ENCODE data around the gene PARP9. TPM values are rescaled to one million over a fixed set of nuclear protein-coding genes. Genes with fewer than 3 reads are reported as not detected.
"Not testable (repeated sequence)": the region's sequence is repeated elsewhere in the genome, so short reads cannot be mapped to it uniquely, and the experiment has no call there.

Gene PARP9
- total RNA-seq, 1 experiment from 2014 or later, result 1.1 TPM

DNA sequence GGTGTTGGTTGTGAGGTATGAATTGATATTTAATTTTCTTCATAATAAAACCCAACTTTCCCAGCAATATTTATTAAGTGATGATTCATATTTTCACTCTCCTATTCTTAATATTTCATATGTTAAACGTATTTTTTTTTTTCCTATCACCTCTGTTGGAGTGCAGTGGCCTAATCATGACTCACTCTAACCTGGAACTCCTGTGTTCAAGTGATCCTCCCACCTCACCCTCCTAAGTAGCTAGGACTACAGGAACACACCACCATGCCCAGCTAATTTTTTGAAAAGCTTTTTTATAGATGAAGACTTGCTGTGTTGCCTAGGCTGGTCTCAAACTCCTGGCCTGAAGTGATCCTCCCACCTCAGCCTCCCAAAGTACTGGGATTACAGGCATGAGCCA, 22.0 kb upstream of the PARP9 start:
- H3K36me3 ChIP-seq (replicated peaks; ENCODE audit: control insufficient read depth, insufficient read depth, low read length), result no peaks in the 10 kb centered on the region
- H3K27me3 ChIP-seq (ENCODE audit: control insufficient read depth, insufficient read depth, low read length), result no peaks in the 10 kb centered on the region
- DNase-seq, result no peak
- H3K4me3 ChIP-seq (ENCODE audit: insufficient read depth, low read depth, low read length), result no peak overlapping the region

DNA sequence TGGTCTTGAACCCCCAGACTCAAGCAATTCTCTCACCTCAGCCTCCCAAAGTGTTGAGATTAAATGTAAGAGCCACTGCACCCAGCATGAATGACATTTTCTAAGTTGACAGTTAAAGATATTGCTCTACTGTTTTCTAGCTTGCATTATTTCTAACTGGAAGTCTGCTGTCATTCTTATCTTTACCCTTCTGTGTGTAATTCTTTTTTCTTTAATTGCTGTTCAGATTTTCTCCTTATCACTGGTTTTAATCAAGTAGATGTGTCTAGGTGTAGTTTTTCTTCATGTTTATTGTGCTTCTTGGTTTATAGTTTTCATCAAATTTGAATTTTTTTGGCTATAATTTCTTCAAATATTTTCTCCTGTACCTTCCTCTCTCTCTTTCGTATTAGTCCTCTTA, 18.3 kb upstream of the PARP9 start:
- H3K36me3 ChIP-seq (replicated peaks; ENCODE audit: control insufficient read depth, insufficient read depth, low read length), result no peaks in the 10 kb centered on the region
- no peak for DNase-seq
- no peak overlapping the region for H3K4me3 ChIP-seq (ENCODE audit: insufficient read depth, low read depth, low read length)
- peaks cover 4% of the 10 kb centered on the region for H3K27me3 ChIP-seq (ENCODE audit: control insufficient read depth, insufficient read depth, low read length)

DNA sequence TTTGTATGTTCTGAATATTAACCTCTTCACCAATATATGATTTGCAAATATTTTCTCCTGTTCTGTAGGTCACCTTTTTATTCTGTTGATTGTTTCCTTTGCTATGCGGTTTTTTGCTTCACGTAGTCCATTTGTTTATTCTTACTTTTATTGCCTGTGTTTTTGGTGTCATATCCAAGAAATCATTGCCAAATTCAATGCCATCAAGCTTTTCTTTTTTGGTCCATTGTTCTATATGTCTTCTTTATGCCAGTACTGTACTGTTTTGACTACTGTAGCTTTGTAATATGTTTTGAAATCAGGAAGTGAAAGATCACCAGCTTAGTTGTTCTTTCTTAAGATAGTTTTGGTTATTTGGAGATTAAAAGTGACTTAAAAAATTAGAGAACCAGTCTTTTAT, 17.5 kb upstream of the PARP9 start:
- Histone ChIP-seq H3K36me3 (replicated peaks; ENCODE audit: control insufficient read depth, insufficient read depth, low read length) (no peaks in the 10 kb centered on the region), H3K27me3 (ENCODE audit: control insufficient read depth, insufficient read depth, low read length) (peaks cover 9% of the 10 kb centered on the region), H3K4me3 (ENCODE audit: insufficient read depth, low read depth, low read length) (no peak overlapping the region)
- no peak for DNase-seq

DNA sequence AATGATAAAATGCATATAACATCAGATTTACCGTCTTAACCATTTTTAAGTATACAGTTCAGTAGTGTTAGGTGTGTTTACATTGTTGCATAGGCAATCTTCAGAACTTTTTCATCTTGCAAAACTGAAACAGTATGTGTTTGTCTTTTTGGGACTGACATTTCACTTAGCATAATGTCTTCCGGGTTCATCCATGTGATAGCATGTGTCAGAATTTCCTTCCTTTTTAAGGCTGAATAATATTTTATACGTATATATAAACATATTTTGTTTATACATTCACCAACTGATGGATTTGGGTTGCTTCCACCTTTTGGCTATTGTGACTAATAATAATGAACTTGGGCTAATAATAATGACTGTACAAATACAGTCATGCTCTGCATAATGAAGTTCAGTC, 16.4 kb upstream of the PARP9 start:
- no peak for DNase-seq
- Histone ChIP-seq H3K36me3 (replicated peaks; ENCODE audit: control insufficient read depth, insufficient read depth, low read length) (no peaks in the 10 kb centered on the region), H3K4me3 (ENCODE audit: insufficient read depth, low read depth, low read length) (no peak overlapping the region), H3K27me3 (ENCODE audit: control insufficient read depth, insufficient read depth, low read length) (peaks cover 9% of the 10 kb centered on the region)

DNA sequence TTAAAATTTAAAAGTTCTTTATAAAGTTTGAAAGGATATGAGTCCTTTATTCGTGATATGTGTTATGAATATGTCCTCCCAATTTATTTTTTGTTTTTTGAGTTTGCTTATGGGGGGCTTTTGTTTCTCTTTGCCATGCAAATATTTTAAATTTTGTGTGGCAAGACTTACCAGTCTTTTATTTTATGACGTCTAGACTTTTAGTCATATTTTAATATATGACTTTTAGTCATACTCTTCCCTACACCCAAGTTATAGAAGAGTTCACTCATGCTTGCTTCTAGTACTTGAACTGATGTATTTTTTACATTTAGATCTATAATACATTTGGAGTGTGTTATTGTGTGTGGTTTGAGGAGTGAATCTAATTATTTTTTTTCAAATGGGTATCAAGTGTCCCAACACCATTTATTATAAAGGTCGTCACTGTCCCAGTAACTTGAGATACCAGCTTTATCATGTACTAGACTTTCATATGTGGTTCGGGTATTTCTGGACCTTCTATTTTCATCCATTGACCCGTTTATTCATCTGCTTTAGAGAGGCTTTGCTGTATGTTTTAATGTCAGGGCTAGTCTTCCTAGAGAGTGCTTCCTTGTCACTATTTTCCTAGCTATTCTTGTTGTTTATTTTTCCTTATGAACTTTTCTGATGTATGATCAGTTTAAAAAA, 14.1 kb upstream of the PARP9 start:
- Histone ChIP-seq H3K27me3 (ENCODE audit: control insufficient read depth, insufficient read depth, low read length) (peaks cover 9% of the 10 kb centered on the region), H3K36me3 (replicated peaks; ENCODE audit: control insufficient read depth, insufficient read depth, low read length) (no peaks in the 10 kb centered on the region), H3K4me3 (ENCODE audit: insufficient read depth, low read depth, low read length) (peak overlapping the region; percentile 49; the same call in 1 of the 2 replicates)
- no peak for DNase-seq

DNA sequence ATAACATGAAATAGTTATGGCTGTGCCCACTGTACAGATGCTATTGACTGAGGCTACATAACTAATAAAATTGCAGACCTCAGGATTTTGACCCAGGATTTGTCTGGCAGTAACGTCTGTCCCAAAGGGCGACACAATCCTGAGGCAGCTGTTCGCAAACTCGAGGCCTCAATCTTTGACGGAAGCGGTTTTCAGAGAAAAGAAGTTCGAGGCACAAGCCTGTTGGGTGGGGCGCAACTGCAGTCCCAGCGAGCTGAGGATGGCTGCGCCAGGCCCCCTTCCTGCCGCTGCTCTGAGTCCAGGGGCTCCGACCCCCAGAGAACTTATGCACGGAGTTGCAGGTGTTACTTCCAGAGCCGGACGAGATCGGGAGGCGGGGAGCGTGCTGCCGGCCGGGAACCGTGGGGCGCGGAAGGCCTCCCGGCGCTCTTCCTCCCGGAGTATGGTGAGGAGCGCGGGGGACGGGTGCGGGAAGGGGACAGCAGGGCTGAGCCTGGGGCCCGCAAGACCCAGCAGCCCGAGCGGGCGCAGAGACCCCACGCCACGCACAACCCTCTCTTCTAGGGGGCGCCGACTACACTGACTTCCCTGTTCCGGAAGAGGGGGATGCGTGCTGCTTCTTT, 13.4 kb upstream of the PARP9 start, which contains the start of gene PARP15:
Gene PARP15 (plus strand): TSS at position 242 of the 623 bp plus-strand sequence. CDS start 18 bp downstream, at position 260.
- no peaks in the 10 kb centered on the region for H3K36me3 ChIP-seq (replicated peaks; ENCODE audit: control insufficient read depth, insufficient read depth, low read length)
- peak; percentile 71 for DNase-seq
- peaks cover 9% of the 10 kb centered on the region for H3K27me3 ChIP-seq (ENCODE audit: control insufficient read depth, insufficient read depth, low read length)
- H3K4me3 ChIP-seq (ENCODE audit: insufficient read depth, low read depth, low read length), result peak within 1 kb of the TSS; percentile 49

DNA sequence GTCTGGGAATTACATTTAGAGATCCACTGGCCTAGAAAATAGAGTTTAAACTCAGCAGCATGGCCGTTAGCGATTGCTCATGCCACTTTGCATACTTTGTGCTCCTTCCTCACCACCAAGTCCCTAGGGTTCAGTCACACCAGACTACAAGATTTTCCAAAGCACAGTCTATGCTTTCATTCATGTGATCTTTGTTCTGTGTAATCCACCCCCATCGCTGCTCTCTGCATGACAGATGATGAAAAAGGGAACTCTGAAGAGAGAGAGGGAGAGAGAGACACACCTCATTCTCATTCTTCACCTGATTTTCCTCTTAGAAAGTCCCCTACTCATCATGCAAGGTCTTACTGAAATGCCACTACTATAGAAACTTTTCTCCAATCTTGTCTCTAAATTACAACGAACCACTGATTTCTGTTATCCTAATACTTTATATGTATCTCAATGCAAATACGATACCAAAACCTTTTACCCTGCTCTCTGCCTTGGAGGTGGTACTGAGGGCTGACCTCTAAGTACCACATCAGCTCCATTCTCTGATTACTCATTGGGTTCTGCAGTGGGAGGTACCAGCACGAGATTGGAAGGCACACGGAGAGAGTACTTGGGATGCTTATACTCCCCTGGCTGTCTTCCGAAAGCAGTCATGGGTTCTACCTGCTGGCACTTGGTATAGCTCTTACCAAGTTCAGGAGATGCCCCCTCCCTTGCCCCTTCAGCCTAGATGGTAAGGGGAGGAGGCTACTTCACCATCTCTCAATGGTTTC, 12.3 kb upstream of the PARP9 start:
- H3K27me3 ChIP-seq (ENCODE audit: control insufficient read depth, insufficient read depth, low read length), result peaks cover 9% of the 10 kb centered on the region
- no peak overlapping the region for H3K4me3 ChIP-seq (ENCODE audit: insufficient read depth, low read depth, low read length)
- DNase-seq, result peak; percentile 24
- H3K36me3 ChIP-seq (replicated peaks; ENCODE audit: control insufficient read depth, insufficient read depth, low read length), result no peaks in the 10 kb centered on the region

DNA sequence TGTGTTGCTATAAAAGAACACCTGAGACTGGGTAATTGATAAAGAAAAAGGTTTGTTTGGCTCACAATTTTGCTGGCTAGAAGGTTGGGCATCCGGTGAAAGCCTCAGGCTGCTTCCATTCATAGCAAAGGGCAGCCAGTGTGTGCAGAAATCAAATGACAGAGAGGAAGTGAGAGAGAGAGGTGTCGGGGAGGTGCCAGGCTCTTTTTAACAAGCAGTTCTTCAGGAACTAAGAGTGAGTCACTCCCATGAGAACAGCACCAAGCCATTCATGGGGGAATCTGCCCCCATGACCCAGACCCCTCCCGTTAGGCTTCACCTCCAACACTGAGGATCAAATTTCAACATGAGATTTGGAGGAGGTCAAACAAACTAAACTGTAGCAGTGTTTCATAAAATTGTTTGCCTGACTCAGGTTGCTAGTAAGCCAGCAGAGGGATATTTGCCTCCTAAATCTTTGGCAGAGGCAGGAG, 8.9 kb upstream of the PARP9 start:
- Histone ChIP-seq H3K4me3 (ENCODE audit: insufficient read depth, low read depth, low read length) (no peak overlapping the region), H3K27me3 (ENCODE audit: control insufficient read depth, insufficient read depth, low read length) (peaks cover 9% of the 10 kb centered on the region), H3K36me3 (replicated peaks; ENCODE audit: control insufficient read depth, insufficient read depth, low read length) (no peaks in the 10 kb centered on the region)
- DNase-seq, result no peak

DNA sequence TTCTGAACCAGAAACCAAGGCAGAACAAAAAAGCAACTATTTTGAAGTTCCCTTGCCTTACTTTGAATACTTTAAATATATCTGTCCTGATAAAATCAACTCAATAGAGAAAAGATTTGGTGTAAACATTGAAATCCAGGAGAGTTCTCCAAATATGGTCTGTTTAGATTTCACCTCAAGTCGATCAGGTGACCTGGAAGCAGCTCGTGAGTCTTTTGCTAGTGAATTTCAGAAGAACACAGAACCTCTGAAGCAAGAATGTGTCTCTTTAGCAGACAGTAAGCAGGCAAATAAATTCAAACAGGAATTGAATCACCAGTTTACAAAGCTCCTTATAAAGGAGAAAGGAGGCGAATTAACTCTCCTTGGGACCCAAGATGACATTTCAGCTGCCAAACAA, 4.7 kb upstream of the PARP9 start:
- H3K27me3 ChIP-seq (ENCODE audit: control insufficient read depth, insufficient read depth, low read length), result peaks cover 9% of the 10 kb centered on the region; the same call in 1 of the 2 replicates
- H3K36me3 ChIP-seq (replicated peaks; ENCODE audit: control insufficient read depth, insufficient read depth, low read length), result no peaks in the 10 kb centered on the region
- no peak for DNase-seq
- H3K4me3 ChIP-seq (ENCODE audit: insufficient read depth, low read depth, low read length), result no peak overlapping the region

DNA sequence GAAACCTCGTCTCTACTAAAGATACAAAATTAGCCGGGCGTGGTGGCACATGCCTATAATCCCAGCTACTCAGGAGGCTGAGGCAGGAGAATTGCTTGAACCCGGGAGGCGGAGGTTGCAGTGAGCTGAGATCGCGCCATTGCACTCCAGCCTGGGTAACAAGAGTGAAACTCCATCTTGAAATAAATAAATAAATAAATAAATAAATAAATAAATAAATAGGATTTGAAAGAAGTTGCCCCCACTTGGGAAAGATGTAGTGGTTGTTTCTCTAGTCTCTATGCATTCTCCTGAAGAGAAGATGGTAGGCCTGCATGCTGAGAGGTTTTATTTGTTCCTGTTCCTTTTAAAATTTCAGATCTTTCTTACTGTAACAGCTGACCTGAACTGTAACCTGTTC, 4.0 kb upstream of the PARP9 start:
- H3K27me3 ChIP-seq (ENCODE audit: control insufficient read depth, insufficient read depth, low read length); H3K36me3 ChIP-seq (replicated peaks; ENCODE audit: control insufficient read depth, insufficient read depth, low read length); H3K4me3 ChIP-seq (ENCODE audit: insufficient read depth, low read depth, low read length); DNase-seq: not testable (repeated sequence)

DNA sequence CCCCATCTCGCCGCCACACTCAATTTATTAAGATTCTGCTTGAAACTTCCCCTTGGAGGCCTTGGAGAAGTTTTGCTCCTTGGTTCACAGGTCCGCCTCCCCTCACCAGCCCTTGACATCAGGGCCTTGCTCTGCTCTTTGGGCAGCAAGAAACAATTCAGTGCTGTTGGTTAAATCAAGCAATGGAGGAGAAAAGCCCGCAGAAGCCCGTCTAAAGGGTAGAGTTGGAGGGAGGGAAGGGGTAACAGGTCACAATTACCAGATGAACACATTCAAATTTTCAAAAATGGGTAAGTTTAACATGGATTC, 429 bp downstream of the PARP9 start:
- no peaks in the 10 kb centered on the region for H3K36me3 ChIP-seq (replicated peaks; ENCODE audit: control insufficient read depth, insufficient read depth, low read length)
- peak overlapping the region; percentile 67; the same call in 1 of the 2 replicates for H3K4me3 ChIP-seq (ENCODE audit: insufficient read depth, low read depth, low read length)
- peaks cover 9% of the 10 kb centered on the region; the same call in 1 of the 2 replicates for H3K27me3 ChIP-seq (ENCODE audit: control insufficient read depth, insufficient read depth, low read length)
- DNase-seq, result peak; percentile 43

DNA sequence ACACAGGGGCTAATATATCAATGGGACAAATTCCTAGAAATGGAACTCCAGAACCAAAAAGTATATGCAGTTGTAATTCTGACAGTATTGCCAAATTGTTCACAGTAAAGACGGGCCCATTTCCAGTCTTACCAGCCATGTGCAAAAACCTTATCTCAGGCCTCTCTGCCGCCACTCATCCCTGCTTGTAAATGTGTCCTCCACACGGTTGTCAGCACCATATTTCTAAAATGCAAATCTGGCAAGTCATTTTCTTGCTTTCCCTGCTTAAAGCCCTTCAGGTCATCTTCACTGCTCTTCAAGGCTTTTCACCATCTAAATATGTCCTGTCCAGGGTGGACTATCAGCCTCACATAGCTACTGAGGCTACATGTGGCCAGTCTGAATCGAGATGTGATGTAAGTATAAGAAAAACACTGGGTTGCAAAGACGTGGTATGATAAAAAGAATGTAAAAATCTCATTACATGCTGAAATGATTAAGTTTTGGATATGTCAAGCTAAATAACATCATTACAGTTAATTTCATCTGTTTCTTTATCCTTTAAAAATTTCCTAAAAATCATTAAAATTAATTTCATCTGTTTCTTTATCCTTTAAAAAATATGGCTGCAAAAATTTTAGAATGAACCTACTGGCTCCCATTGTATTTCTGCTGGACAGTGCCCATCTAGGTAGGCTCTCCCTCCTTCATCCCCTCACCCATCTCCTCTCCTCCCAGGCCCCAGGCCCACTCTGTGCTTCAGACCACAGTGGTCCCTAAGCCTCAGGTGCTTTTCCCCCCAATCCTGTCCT, 980 bp downstream of the PARP9 start:
- Histone ChIP-seq H3K27me3 (ENCODE audit: control insufficient read depth, insufficient read depth, low read length) (peaks cover 9% of the 10 kb centered on the region; the same call in 1 of the 2 replicates), H3K36me3 (replicated peaks; ENCODE audit: control insufficient read depth, insufficient read depth, low read length) (no peaks in the 10 kb centered on the region), H3K4me3 (ENCODE audit: insufficient read depth, low read depth, low read length) (no peak overlapping the region)
- DNase-seq, result no peak

DNA sequence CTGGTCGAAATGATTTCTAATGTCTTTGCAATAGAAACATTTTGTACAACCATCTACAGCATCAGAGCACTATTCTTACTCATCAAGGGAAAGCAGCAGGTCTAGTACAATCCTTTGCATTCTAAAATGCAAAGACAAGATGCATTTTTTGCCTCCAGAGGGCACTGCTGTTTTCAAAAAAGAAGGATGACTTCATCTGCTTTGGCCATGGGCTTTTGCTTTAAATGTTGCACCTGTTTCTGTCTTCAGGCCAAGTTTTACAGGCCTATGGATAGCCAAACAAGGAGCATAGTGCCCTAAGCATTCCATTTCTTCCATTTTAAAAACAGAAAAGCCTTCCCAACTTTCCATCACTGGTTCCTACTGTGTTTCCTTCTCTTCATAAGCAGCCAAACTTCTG, 3.4 kb downstream of the PARP9 start:
- DNase-seq, result peak; percentile 40
- no peaks in the 10 kb centered on the region for H3K36me3 ChIP-seq (replicated peaks; ENCODE audit: control insufficient read depth, insufficient read depth, low read length)
- peaks cover 9% of the 10 kb centered on the region; the same call in 1 of the 2 replicates for H3K27me3 ChIP-seq (ENCODE audit: control insufficient read depth, insufficient read depth, low read length)
- no peak overlapping the region for H3K4me3 ChIP-seq (ENCODE audit: insufficient read depth, low read depth, low read length)

DNA sequence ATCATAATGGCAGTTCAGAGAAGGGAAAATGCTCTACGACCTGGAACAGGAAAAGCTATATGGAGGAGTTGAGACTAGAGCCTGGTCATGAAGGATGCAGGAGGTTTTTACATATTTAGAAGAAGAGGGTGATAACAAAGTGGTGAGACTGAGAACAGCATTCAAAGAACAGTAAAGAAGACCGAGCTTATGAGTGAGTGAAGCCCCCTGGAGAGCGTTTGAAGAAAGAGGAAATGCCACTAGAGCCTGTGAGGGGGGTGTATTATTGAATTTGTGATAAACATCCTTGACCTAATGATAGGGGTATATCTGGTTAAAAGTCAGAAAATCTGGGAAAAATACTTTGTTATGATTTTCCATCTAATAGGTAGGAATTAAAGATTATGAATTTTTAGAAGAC, 4.2 kb downstream of the PARP9 start:
- DNase-seq, result no peak
- Histone ChIP-seq H3K4me3 (ENCODE audit: insufficient read depth, low read depth, low read length) (no peak overlapping the region), H3K36me3 (replicated peaks; ENCODE audit: control insufficient read depth, insufficient read depth, low read length) (no peaks in the 10 kb centered on the region), H3K27me3 (ENCODE audit: control insufficient read depth, insufficient read depth, low read length) (peaks cover 9% of the 10 kb centered on the region; the same call in 1 of the 2 replicates)
